Measurements from ENCODE around the gene THEM4.
A peak's percentile ranks its signal among the peaks of the same experiment; 100 is the strongest.
"Not testable (repeated sequence)": the region's sequence is repeated elsewhere in the genome, so short reads cannot be mapped to it uniquely, and the experiment has no call there.

Gene THEM4

GRCh38 chr1:151902858-151903257 is 6.5 kb downstream of the THEM4 start:
- no peak overlapping the region for H3K27ac Mint-ChIP-seq (ENCODE audit: low read depth)
- H3K36me3 Mint-ChIP-seq (ENCODE audit: insufficient read depth): peaks cover 6% of the 10 kb centered on the region
- peaks cover 6% of the 10 kb centered on the region for H3K9me3 Mint-ChIP-seq
- no peak for ATAC-seq (replicated peaks; ENCODE audit: extremely low read depth, poor library complexity, severe bottlenecking)
- peaks cover 62% of the 10 kb centered on the region for H3K4me1 Mint-ChIP-seq
- no peak overlapping the region for H3K4me3 Mint-ChIP-seq
- no peak for DNase-seq (ENCODE audit: low spot score in 2 of 2)
- no peaks in the 10 kb centered on the region for H3K27me3 Mint-ChIP-seq

- H3K27ac Mint-ChIP-seq (ENCODE audit: low read depth); H3K4me3 Mint-ChIP-seq; H3K9me3 Mint-ChIP-seq; DNase-seq (ENCODE audit: low spot score in 2 of 2); H3K27me3 Mint-ChIP-seq; H3K36me3 Mint-ChIP-seq (ENCODE audit: insufficient read depth); ATAC-seq (replicated peaks; ENCODE audit: extremely low read depth, poor library complexity, severe bottlenecking): not testable (repeated sequence)
- H3K4me1 Mint-ChIP-seq: peaks cover 67% of the 10 kb centered on the region
These were observed 8.5 kb downstream of the THEM4 start for GRCh38 chr1:151900804-151901203.

GRCh38 chr1:151898519-151898991 is 10.8 kb downstream of the THEM4 start:
- peak overlapping the region; percentile 93 for H3K27ac Mint-ChIP-seq (ENCODE audit: low read depth)

GRCh38 chr1:151897991-151898431 is 11.3 kb downstream of the THEM4 start:
- H3K9me3 Mint-ChIP-seq: peaks cover 6% of the 10 kb centered on the region
- H3K27ac Mint-ChIP-seq (ENCODE audit: low read depth): peak overlapping the region; percentile 93
- ATAC-seq (replicated peaks; ENCODE audit: extremely low read depth, poor library complexity, severe bottlenecking) (no peak), DNase-seq (ENCODE audit: low spot score in 2 of 2) (no peak)
- H3K4me1 Mint-ChIP-seq: peaks cover 42% of the 10 kb centered on the region
- H3K36me3 Mint-ChIP-seq (ENCODE audit: insufficient read depth): peaks cover 13% of the 10 kb centered on the region
- H3K4me3 Mint-ChIP-seq: peak overlapping the region; percentile 61
- no peaks in the 10 kb centered on the region for H3K27me3 Mint-ChIP-seq

More at GRCh38 chr1:151898519-151898991, 10.8 kb downstream of the THEM4 start:
- Mint-ChIP-seq H3K36me3 (ENCODE audit: insufficient read depth) (peaks cover 9% of the 10 kb centered on the region), H3K27me3 (no peaks in the 10 kb centered on the region), H3K4me3 (peak overlapping the region; percentile 61), H3K9me3 (peaks cover 6% of the 10 kb centered on the region), H3K4me1 (peaks cover 45% of the 10 kb centered on the region)
- peak; percentile 22 to 48 for DNase-seq (ENCODE audit: low spot score in 2 of 2)
- ATAC-seq (replicated peaks; ENCODE audit: extremely low read depth, poor library complexity, severe bottlenecking): peak; percentile 90

GRCh38 chr1:151893176-151893924 is 16.0 kb downstream of the THEM4 start:
- ATAC-seq (replicated peaks; ENCODE audit: extremely low read depth, poor library complexity, severe bottlenecking) (no peak), DNase-seq (ENCODE audit: low spot score in 2 of 2) (no peak)
- Mint-ChIP-seq H3K27ac (ENCODE audit: low read depth) (no peak overlapping the region), H3K27me3 (no peaks in the 10 kb centered on the region), H3K4me3 (no peak overlapping the region), H3K4me1 (peaks cover 35% of the 10 kb centered on the region), H3K36me3 (ENCODE audit: insufficient read depth) (peaks cover 23% of the 10 kb centered on the region), H3K9me3 (no peaks in the 10 kb centered on the region)

- peaks cover 24% of the 10 kb centered on the region for H3K4me1 Mint-ChIP-seq
- peaks cover 27% of the 10 kb centered on the region for H3K36me3 Mint-ChIP-seq (ENCODE audit: insufficient read depth)
These were observed 17.1 kb downstream of the THEM4 start for GRCh38 chr1:151892190-151892589.

GRCh38 chr1:151891512-151891911 is 17.8 kb downstream of the THEM4 start:
- Mint-ChIP-seq H3K9me3 (no peaks in the 10 kb centered on the region), H3K36me3 (ENCODE audit: insufficient read depth) (peaks cover 27% of the 10 kb centered on the region), H3K4me1 (peaks cover 17% of the 10 kb centered on the region), H3K27me3 (no peaks in the 10 kb centered on the region), H3K4me3 (no peak overlapping the region), H3K27ac (ENCODE audit: low read depth) (peak overlapping the region; percentile 64)
- ATAC-seq (replicated peaks; ENCODE audit: extremely low read depth, poor library complexity, severe bottlenecking) (no peak), DNase-seq (ENCODE audit: low spot score in 2 of 2) (no peak)

More at GRCh38 chr1:151892190-151892589, 17.1 kb downstream of the THEM4 start:
- peak overlapping the region; percentile 64 for H3K27ac Mint-ChIP-seq (ENCODE audit: low read depth)
- no peak overlapping the region for H3K4me3 Mint-ChIP-seq
- H3K27me3 Mint-ChIP-seq: no peaks in the 10 kb centered on the region
- peak; percentile 46 for ATAC-seq (replicated peaks; ENCODE audit: extremely low read depth, poor library complexity, severe bottlenecking)
- H3K9me3 Mint-ChIP-seq: no peaks in the 10 kb centered on the region
- DNase-seq (ENCODE audit: low spot score in 2 of 2): no peak

GRCh38 chr1:151888972-151889570 is 20.2 kb downstream of the THEM4 start:
- no peak for DNase-seq (ENCODE audit: low spot score in 2 of 2)
- peaks cover 22% of the 10 kb centered on the region for H3K36me3 Mint-ChIP-seq (ENCODE audit: insufficient read depth)
- no peaks in the 10 kb centered on the region for H3K27me3 Mint-ChIP-seq
- peaks cover 14% of the 10 kb centered on the region for H3K4me1 Mint-ChIP-seq
- no peak for ATAC-seq (replicated peaks; ENCODE audit: extremely low read depth, poor library complexity, severe bottlenecking)
- no peak overlapping the region for H3K4me3 Mint-ChIP-seq
- no peaks in the 10 kb centered on the region for H3K9me3 Mint-ChIP-seq
- no peak overlapping the region for H3K27ac Mint-ChIP-seq (ENCODE audit: low read depth)

GRCh38 chr1:151887028-151887427 is 22.3 kb downstream of the THEM4 start:
- H3K27me3 Mint-ChIP-seq: no peaks in the 10 kb centered on the region
- H3K4me1 Mint-ChIP-seq: peaks cover 12% of the 10 kb centered on the region
- H3K4me3 Mint-ChIP-seq: no peak overlapping the region
- H3K27ac Mint-ChIP-seq (ENCODE audit: low read depth): no peak overlapping the region
- DNase-seq (ENCODE audit: low spot score in 2 of 2) (no peak), ATAC-seq (replicated peaks; ENCODE audit: extremely low read depth, poor library complexity, severe bottlenecking) (no peak)
- H3K9me3 Mint-ChIP-seq: no peaks in the 10 kb centered on the region
- H3K36me3 Mint-ChIP-seq (ENCODE audit: insufficient read depth): peaks cover 14% of the 10 kb centered on the region

- DNase-seq (ENCODE audit: low spot score in 2 of 2) (no peak), ATAC-seq (replicated peaks; ENCODE audit: extremely low read depth, poor library complexity, severe bottlenecking) (no peak)
- Mint-ChIP-seq H3K4me1 (peaks cover 6% of the 10 kb centered on the region), H3K27ac (ENCODE audit: low read depth) (no peak overlapping the region), H3K27me3 (no peaks in the 10 kb centered on the region), H3K4me3 (no peak overlapping the region), H3K9me3 (no peaks in the 10 kb centered on the region), H3K36me3 (ENCODE audit: insufficient read depth) (peaks cover 8% of the 10 kb centered on the region)
These were observed 23.8 kb downstream of the THEM4 start for GRCh38 chr1:151885479-151885878.

- not testable (repeated sequence) for ATAC-seq (replicated peaks; ENCODE audit: extremely low read depth, poor library complexity, severe bottlenecking); H3K36me3 Mint-ChIP-seq (ENCODE audit: insufficient read depth); H3K9me3 Mint-ChIP-seq; H3K27me3 Mint-ChIP-seq; H3K4me3 Mint-ChIP-seq; DNase-seq (ENCODE audit: low spot score in 2 of 2); H3K27ac Mint-ChIP-seq (ENCODE audit: low read depth); H3K4me1 Mint-ChIP-seq
These were observed 24.4 kb downstream of the THEM4 start for GRCh38 chr1:151884879-151885278.

GRCh38 chr1:151884445-151884844 is 24.9 kb downstream of the THEM4 start:
- H3K27me3 Mint-ChIP-seq; H3K9me3 Mint-ChIP-seq; H3K27ac Mint-ChIP-seq (ENCODE audit: low read depth); ATAC-seq (replicated peaks; ENCODE audit: extremely low read depth, poor library complexity, severe bottlenecking); H3K36me3 Mint-ChIP-seq (ENCODE audit: insufficient read depth); H3K4me3 Mint-ChIP-seq; DNase-seq (ENCODE audit: low spot score in 2 of 2); H3K4me1 Mint-ChIP-seq: not testable (repeated sequence)

GRCh38 chr1:151883898-151884297 is 25.4 kb downstream of the THEM4 start:
- H3K36me3 Mint-ChIP-seq (ENCODE audit: insufficient read depth): peaks cover 10% of the 10 kb centered on the region
- H3K27ac Mint-ChIP-seq (ENCODE audit: low read depth); H3K9me3 Mint-ChIP-seq; H3K4me3 Mint-ChIP-seq; H3K27me3 Mint-ChIP-seq; H3K4me1 Mint-ChIP-seq; DNase-seq (ENCODE audit: low spot score in 2 of 2); ATAC-seq (replicated peaks; ENCODE audit: extremely low read depth, poor library complexity, severe bottlenecking): not testable (repeated sequence)
